Activated CD4-positive, alpha-beta memory T cell treated with anti-CD3 and anti-CD28 coated beads for 36 hours (primary cell): ENCODE measurements around the gene TDRD7. TPM values are rescaled to one million over a fixed set of nuclear protein-coding genes. Genes with fewer than 3 reads are reported as not detected.

ENCODE experiments used
- CTCF ChIA-PET: fragments of 350-600 bp; sonication (Branson Sonifier 250); formaldehyde crosslinking; loops from one replicate; lab custom pipeline; 2021; ENCODE audit warnings: antibody characterized with exemption, inconsistent platforms; lab: Charles Lee
- POLR2A ChIA-PET: fragments of 350-600 bp; sonication (Branson Sonifier 250); formaldehyde crosslinking; loops from one replicate; lab custom pipeline; 2021; ENCODE audit warnings: antibody characterized with exemption; lab: Charles Lee
- DNase-seq: peaks from one replicate; pipeline ENCODE4 v3.0.0-alpha.2; 2020
- H3K27ac Mint-ChIP-seq: one replicate; pipeline ENCODE4 v1.8.0; 2021; ENCODE audit warnings: mixed read lengths
- H3K27me3 Mint-ChIP-seq: one replicate; pipeline ENCODE4 v1.8.0; 2021; ENCODE audit warnings: mixed read lengths
- H3K36me3 Mint-ChIP-seq: one replicate; pipeline ENCODE4 v1.8.0; 2021; ENCODE audit warnings: mixed read lengths
- H3K4me1 Mint-ChIP-seq: one replicate; pipeline ENCODE4 v1.8.0; 2021; ENCODE audit warnings: low read depth, mixed read lengths
- H3K4me3 Mint-ChIP-seq: one replicate; pipeline ENCODE4 v1.8.0; 2021; ENCODE audit warnings: mild to moderate bottlenecking, mixed read lengths
- H3K9me3 Mint-ChIP-seq: one replicate; pipeline ENCODE4 v1.8.0; 2021; ENCODE audit warnings: mixed read lengths
- intact Hi-C: fragments of 100-400 bp; cut with micrococcal nuclease; formaldehyde crosslinking; loops from one replicate; pipeline ENCODE4 v1.15.1; 2023
- total RNA-seq, 2 experiments: library from RNA; stranded (reverse); gene quantifications; one replicate each; pipeline ENCODE4 v1.2.3, GENCODE V29; 2021

The TDRD7 gene
- total RNA-seq, 2 experiments from 2014 or later, result 12.3 to 12.5 TPM

DNA sequence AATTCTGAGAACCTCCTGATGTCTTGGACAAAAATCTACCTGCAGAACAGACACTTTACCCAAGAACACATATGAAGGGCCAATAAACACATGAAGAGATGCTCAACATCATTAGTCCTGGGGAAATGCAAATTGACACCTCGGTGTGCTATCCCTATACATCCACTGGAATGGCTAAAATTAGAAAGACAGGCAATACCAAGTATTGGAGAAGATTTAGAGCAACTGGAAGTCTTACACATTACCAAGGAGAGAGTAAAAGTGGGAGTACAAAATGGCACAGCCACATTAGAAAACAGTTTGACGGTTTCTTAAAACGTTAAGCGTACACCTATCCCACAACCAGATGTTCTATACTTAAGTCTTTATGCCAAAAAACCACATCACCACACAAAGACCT lies 3.3 kb upstream of the TDRD7 start:
- no peak overlapping the region for H3K27ac Mint-ChIP-seq
- H3K27me3 Mint-ChIP-seq, result peaks cover 22% of the 10 kb centered on the region
- DNase-seq, result no peak

DNA sequence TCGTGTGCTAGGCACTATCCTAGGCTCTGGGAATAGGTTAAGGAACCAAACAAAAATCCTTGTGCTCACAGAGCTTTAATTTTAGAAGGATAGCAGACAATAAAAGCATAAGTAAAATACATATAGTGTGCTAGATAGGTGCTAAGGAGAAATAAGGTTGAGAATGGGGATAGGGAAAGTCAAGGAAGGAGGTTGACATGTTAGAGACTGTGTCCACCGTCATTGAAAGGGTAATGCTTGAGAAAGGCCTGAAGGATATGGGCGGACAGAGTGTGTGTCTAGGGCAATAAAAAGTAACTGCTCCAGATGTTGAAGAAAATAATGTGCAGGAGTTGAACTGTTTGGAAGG lies 482 bp upstream of the TDRD7 start:
- DNase-seq, result no peak
- intact Hi-C loops, result loop anchor here (1.0 to 5.0 kb wide), 2 partner anchors 91 to 204 kb away; partner anchors contain the start of gene TMOD1
- no peaks in the 10 kb centered on the region for H3K36me3 Mint-ChIP-seq
- H3K27me3 Mint-ChIP-seq, result peaks cover 15% of the 10 kb centered on the region
- CTCF ChIA-PET, result interaction anchor here (0.6 to 8.9 kb wide), 14 partner anchors 9 to 554 kb away, joined by 3 to 73 read pairs (median 6); no protein-coding TSS in a partner anchor
- peaks cover 23% of the 10 kb centered on the region for H3K4me1 Mint-ChIP-seq
- H3K9me3 Mint-ChIP-seq, result no peaks in the 10 kb centered on the region
- H3K4me3 Mint-ChIP-seq, result peak overlapping the region; percentile 82
- POLR2A ChIA-PET, result no interaction called here
- H3K27ac Mint-ChIP-seq, result peak overlapping the region; percentile 61

More for the DNA sequence above, 3.3 kb upstream of the TDRD7 start:
- ChIA-PET CTCF (interaction anchor here (0.8 to 8.9 kb wide), 5 partner anchors 8 to 207 kb away, joined by 3 to 73 read pairs (median 10); no protein-coding TSS in a partner anchor), POLR2A (no interaction called here)
- peaks cover 3% of the 10 kb centered on the region for H3K36me3 Mint-ChIP-seq
- no peak overlapping the region for H3K4me3 Mint-ChIP-seq
- H3K4me1 Mint-ChIP-seq, result peaks cover 15% of the 10 kb centered on the region
- intact Hi-C loops, result no loop called here
- peaks cover 12% of the 10 kb centered on the region for H3K9me3 Mint-ChIP-seq

GRCh38 chr9:97412626-97413385 lies 910 bp downstream of the TDRD7 start:
- intact Hi-C loops, result loop anchor here (1.0 to 5.0 kb wide), 2 partner anchors 89 to 185 kb away; partner anchors contain the start of gene TMOD1
- no peaks in the 10 kb centered on the region for H3K9me3 Mint-ChIP-seq

GRCh38 chr9:97413462-97413861 lies 1.6 kb downstream of the TDRD7 start:
- POLR2A ChIA-PET, result interaction anchor here (1.5 kb wide), 1 partner anchor 219 kb away, joined by 4 read pairs; the partner anchor contains the start of gene TSTD2
- Mint-ChIP-seq H3K4me1 (peaks cover 23% of the 10 kb centered on the region), H3K27me3 (peaks cover 6% of the 10 kb centered on the region), H3K9me3 (no peaks in the 10 kb centered on the region), H3K4me3 (peak overlapping the region; percentile 82), H3K27ac (no peak overlapping the region), H3K36me3 (no peaks in the 10 kb centered on the region)
- intact Hi-C loops, result loop anchor here (5.0 kb wide), 1 partner anchor 89 kb away; the partner anchor contains the start of gene TMOD1
- DNase-seq, result no peak
- CTCF ChIA-PET, result interaction anchor here (1.6 to 8.9 kb wide), 7 partner anchors 13 to 202 kb away, joined by 3 to 73 read pairs (median 8); no protein-coding TSS in a partner anchor

More at GRCh38 chr9:97412626-97413385, 910 bp downstream of the TDRD7 start:
- ChIA-PET POLR2A (interaction anchor here (0.8 to 1.5 kb wide), 2 partner anchors 220 to 221 kb away, joined by 3 to 4 read pairs; partner anchors contain the start of genes NCBP1 and TSTD2), CTCF (interaction anchor here (0.6 to 8.9 kb wide), 17 partner anchors 8 to 220 kb away, joined by 3 to 73 read pairs (median 5); partner anchors contain the start of gene TSTD2)
- DNase-seq, result no peak
- peak overlapping the region; percentile 82 for H3K4me3 Mint-ChIP-seq
- H3K36me3 Mint-ChIP-seq, result no peaks in the 10 kb centered on the region
- H3K4me1 Mint-ChIP-seq, result peaks cover 23% of the 10 kb centered on the region
- H3K27me3 Mint-ChIP-seq, result peaks cover 9% of the 10 kb centered on the region
- peak overlapping the region; percentile 34 for H3K27ac Mint-ChIP-seq

GRCh38 chr9:97415146-97415545 lies 3.2 kb downstream of the TDRD7 start:
- Mint-ChIP-seq H3K9me3 (no peaks in the 10 kb centered on the region), H3K27me3 (no peaks in the 10 kb centered on the region), H3K36me3 (no peaks in the 10 kb centered on the region), H3K4me1 (peaks cover 34% of the 10 kb centered on the region), H3K27ac (no peak overlapping the region), H3K4me3 (no peak overlapping the region)
- ChIA-PET CTCF (interaction anchor here (0.7 to 8.9 kb wide), 5 partner anchors 17 to 200 kb away, joined by 3 to 73 read pairs (median 18); no protein-coding TSS in a partner anchor), POLR2A (no interaction called here)
- no peak for DNase-seq
- intact Hi-C loops, result no loop called here

DNA sequence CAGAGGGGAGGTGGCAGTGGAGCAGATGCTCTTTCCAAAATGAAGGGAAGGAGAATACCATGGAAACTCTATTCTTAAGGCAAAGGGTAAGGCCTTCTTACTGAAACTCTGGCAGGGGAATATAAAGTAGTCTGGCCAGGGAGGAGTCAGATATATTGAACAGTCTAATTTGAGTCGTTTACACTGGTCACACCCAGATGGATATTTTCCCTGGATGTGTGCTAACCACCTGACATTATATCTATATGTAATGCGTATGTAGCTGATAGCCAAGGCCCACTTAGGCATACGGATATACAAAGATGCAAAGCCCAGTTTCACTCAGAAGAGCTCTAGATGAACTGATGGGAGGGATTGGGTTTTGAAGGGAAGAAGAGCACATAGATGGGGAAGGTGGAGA lies 7.0 kb downstream of the TDRD7 start:
- Mint-ChIP-seq H3K27ac (no peak overlapping the region), H3K4me1 (peaks cover 16% of the 10 kb centered on the region), H3K36me3 (peaks cover 9% of the 10 kb centered on the region), H3K9me3 (peaks cover 8% of the 10 kb centered on the region), H3K4me3 (no peak overlapping the region), H3K27me3 (no peaks in the 10 kb centered on the region)
- CTCF ChIA-PET, result interaction anchor here (1.4 to 2.2 kb wide), 3 partner anchors 32 to 197 kb away, joined by 4 to 7 read pairs (median 6); no protein-coding TSS in a partner anchor
- POLR2A ChIA-PET, result no interaction called here
- intact Hi-C loops, result no loop called here
- DNase-seq, result no peak

DNA sequence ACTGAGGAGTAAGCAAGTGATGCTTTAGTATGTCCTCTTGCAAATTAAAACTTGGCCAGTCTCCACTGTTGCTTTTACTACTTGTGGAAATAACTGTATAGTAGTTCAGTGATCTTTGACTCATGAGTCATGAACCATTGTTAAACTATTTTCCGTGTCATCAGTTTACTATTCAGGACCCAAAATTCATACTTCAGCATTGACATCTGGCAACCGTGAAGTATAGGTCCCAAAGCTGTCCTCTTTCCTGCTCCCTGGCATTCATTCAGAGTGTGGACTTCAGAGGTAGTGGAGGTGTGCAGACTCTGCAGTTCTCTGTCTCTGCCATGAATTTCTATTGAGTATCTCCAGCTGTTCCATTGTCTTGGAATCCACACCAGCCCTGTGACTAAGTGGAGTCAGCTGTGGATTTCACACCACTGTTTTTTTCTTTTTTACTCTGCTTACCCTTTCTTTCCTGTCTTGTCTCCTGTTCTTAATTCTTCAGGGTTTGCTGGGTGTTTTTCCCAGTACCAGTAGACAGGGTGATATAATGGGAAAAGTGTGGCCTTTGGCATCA lies 7.5 kb downstream of the TDRD7 start:
- Mint-ChIP-seq H3K36me3 (peaks cover 11% of the 10 kb centered on the region), H3K9me3 (peaks cover 10% of the 10 kb centered on the region), H3K27ac (no peak overlapping the region), H3K4me3 (no peak overlapping the region), H3K27me3 (no peaks in the 10 kb centered on the region), H3K4me1 (peaks cover 17% of the 10 kb centered on the region)
- ChIA-PET CTCF (interaction anchor here (1.4 to 2.2 kb wide), 3 partner anchors 32 to 196 kb away, joined by 4 to 7 read pairs (median 6); no protein-coding TSS in a partner anchor), POLR2A (no interaction called here)
- no peak for DNase-seq
- intact Hi-C loops, result no loop called here

DNA sequence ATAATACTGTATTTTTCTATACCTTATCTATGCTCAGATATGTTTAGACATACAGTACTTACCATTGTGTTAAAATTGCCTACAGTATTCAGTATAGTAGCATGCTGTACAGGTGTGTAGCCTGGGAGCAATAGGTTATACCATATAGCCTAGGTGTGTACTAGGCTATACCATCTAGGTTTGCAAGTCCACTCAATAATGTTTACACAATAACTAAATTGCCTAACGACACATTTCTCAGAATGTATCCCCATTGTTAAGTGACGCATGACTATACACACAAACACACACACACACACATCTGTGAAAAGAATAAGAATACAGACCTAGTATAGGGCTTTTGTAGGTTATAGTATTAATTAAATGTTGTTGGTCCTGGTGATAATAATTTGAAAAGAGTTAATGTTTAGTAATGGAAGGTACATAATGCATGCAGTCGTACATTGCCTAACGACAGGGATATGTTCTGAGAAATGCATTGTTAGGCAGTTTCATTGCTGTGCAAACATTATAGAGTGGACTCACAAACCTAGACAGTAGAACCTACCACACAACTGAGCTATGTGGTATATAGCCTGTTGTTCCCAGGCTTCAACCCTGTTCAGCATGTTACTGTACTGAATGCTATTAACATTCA lies 13.6 kb downstream of the TDRD7 start:
- ChIA-PET POLR2A (no interaction called here), CTCF (interaction anchor here (1.1 kb wide), 1 partner anchor 12 kb away, joined by 5 read pairs; no protein-coding TSS in a partner anchor)
- Mint-ChIP-seq H3K27me3 (no peaks in the 10 kb centered on the region), H3K36me3 (peaks cover 13% of the 10 kb centered on the region), H3K27ac (no peak overlapping the region), H3K9me3 (peaks cover 11% of the 10 kb centered on the region), H3K4me3 (no peak overlapping the region), H3K4me1 (peaks cover 2% of the 10 kb centered on the region)
- intact Hi-C loops, result no loop called here
- no peak for DNase-seq

- no peak for DNase-seq
- Mint-ChIP-seq H3K27ac (no peak overlapping the region), H3K36me3 (peaks cover 16% of the 10 kb centered on the region), H3K9me3 (peaks cover 11% of the 10 kb centered on the region), H3K4me3 (no peak overlapping the region), H3K27me3 (no peaks in the 10 kb centered on the region), H3K4me1 (peaks cover 2% of the 10 kb centered on the region)
- POLR2A ChIA-PET, result no interaction called here
- intact Hi-C loops, result no loop called here
- CTCF ChIA-PET, result interaction anchor here (1.1 kb wide), 1 partner anchor 13 kb away, joined by 5 read pairs; no protein-coding TSS in a partner anchor
Observed at GRCh38 chr9:97425973-97426336, 14.1 kb downstream of the TDRD7 start.

GRCh38 chr9:97427885-97428284 lies 16.0 kb downstream of the TDRD7 start:
- DNase-seq, result no peak
- POLR2A ChIA-PET, result no interaction called here
- Mint-ChIP-seq H3K4me3 (no peak overlapping the region), H3K4me1 (peaks cover 7% of the 10 kb centered on the region), H3K27me3 (no peaks in the 10 kb centered on the region), H3K27ac (no peak overlapping the region), H3K36me3 (peaks cover 21% of the 10 kb centered on the region), H3K9me3 (peaks cover 8% of the 10 kb centered on the region)
- CTCF ChIA-PET, result interaction anchor here (0.7 to 1.5 kb wide), 4 partner anchors 16 to 187 kb away, joined by 3 to 4 read pairs (median 3); partner anchors contain the start of gene TDRD7
- intact Hi-C loops, result no loop called here

DNA sequence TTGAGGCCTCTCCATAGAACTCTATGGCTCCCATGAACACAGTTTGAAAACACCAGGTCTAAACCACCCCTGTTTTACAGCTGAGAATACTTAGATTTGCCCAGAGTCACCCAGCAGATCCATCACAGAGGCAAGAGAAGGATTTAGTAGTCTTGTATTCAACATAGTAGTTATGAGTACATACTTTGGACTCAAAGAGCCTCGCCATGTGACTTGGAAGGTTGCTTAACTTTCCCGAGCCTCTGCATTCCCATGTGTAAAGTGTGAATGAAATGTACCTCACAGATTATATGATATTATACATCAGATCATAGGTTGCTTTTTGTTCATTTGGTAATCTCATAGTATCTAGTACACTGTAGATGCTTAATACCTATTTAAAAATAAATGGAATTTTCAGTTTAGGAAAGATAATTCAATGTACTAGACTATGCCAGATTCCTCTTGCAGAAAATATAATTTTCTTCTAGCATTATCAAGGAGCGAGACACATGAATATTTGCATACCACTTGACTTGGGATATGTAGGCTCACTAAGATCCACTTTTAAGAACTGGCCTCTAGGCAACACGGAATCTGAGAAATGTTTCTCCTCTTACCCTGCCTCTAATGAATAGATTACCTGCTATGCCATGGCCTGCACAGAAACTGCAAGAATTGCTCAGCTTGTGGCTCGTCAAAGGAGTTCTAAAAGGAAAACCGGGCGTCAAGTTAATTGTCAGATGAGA lies 18.6 kb downstream of the TDRD7 start:
- Mint-ChIP-seq H3K36me3 (peaks cover 18% of the 10 kb centered on the region), H3K27ac (no peak overlapping the region), H3K4me3 (no peak overlapping the region), H3K4me1 (peaks cover 5% of the 10 kb centered on the region), H3K27me3 (no peaks in the 10 kb centered on the region), H3K9me3 (no peaks in the 10 kb centered on the region)
- no peak for DNase-seq
- POLR2A ChIA-PET, result no interaction called here
- CTCF ChIA-PET, result interaction anchor here (0.5 to 1.1 kb wide), 2 partner anchors 168 to 379 kb away, joined by 3 read pairs; no protein-coding TSS in a partner anchor
- intact Hi-C loops, result no loop called here
